Measurements from ENCODE around the gene BDH1.
"Not testable (repeated sequence)": the region's sequence is repeated elsewhere in the genome, so short reads cannot be mapped to it uniquely, and the experiment has no call there.

The BDH1 gene

DNA sequence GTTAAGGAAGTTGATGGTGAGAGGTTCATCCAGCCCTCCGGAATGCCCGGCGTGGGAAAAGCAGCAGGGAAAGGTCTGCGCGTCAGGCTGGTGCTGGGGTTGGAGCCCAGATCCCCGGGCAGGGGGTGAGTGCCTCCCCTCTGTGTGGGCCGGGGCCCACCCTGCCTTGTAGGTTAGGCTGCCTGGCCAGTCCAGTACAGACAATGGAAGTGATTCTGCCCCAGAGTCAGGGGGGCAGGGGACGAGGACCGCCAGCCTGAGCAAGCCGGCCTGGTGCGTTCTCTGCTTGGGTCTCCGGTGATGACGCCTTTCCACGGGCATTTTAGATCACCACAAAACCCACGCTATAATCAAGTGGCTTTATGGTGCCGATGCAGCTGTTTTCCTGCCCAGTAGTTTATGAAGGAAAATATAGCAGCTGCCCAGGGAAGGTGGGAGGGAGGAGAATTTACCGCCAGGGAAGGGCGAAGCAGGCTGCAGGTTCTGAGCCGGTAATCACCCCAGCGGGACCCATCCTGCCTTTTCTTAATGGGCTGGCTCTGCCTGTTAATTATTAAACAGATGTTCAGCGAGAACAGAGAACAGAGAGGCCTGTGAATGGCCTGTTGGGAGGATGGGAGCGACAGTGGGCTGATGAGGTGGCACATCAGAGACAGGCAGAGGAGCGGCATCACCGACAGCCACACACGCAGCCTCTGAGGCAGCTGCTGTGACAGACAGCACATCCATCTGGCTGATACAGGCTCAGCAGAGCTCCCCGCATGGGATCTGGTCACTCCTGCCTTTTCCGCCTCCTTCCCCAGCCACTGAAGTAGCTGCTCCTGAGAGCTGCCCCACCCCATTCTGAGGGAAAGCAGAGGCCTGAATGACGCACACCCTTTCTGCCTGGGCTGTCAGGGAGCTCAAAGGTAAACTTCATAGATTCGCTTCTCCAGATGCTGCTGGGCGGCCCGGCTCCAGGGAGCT, 35.2 kb downstream of the BDH1 start:
- no peak for DNase-seq (ENCODE audit: low read depth in 2 of 2)

DNA sequence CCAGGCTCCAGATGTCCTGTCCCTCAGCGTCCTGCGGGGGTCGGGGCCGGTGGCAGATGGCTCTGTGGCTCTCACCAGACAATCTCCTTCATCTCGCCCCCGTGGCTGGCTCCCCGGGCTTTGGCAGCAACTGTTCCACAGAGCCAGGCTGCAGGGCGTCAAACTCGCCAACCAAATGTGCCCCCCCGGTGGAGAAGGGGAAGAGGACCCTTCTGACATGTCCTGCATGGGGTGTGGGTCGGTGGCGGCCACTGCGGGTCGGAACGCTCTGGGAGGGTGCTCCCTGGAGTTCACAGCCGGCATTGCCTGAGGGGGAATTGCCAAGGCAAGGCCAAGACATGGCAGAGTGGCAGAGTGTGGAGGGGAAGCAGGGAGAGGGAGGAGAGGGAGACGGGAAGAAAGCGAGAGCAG, 36.0 kb downstream of the BDH1 start:
- no peak for DNase-seq (ENCODE audit: low read depth in 2 of 2)

DNA sequence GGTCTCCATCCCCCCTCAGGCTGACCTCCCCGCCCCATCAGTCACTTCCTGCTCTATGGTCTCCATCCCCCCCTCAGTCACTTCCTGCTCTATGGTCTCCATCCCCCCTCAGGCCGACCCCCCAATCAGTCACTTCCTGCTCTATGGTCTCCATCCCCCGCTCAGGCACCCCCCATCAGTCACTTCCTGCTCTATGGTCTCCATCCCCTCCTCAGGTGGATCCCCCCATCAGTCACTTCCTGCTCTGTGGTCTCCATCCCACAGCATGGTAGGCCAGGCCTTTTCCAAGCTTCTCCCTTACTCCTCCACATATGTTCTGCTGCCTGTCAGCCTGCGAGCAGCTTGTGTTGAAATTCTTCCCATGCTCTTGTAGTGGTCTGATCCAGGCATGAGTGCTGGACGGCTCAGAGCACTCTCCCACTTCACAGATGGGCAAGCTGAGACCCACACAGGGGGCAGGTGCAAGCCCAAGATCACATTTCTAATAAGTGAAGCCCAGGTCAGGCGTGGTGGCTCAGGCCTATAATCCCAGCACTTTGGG, 36.8 kb downstream of the BDH1 start:
- DNase-seq (ENCODE audit: low read depth in 2 of 2): no peak

DNA sequence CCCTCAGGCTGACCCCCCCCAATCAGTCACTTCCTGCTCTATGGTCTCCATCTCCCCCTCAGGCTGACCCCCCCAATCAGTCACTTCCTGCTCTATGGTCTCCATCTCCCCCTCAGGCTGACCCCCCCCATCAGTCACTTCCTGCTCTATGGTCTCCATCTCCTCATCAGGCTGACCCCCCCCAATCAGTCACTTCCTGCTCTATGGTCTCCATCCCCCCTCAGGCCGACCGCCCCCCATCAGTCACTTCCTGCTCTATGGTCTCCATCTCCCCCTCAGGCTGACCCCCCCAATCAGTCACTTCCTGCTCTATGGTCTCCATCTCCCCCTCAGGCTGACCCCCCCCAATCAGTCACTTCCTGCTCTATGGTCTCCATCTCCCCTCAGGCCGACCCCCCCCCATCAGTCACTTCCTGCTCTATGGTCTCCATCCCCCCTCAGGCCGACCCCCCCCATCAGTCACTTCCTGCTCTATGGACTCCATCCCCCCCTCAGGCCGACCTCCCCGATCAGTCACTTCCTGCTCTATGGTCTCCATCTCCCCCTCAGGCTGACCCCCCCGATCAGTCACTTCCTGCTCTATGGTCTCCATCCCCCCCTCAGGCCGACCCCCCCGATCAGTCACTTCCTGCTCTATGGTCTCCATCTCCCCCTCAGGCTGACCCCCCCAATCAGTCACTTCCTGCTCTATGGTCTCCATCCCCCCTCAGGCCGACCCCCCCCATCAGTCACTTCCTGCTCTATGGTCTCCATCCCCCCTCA, 37.7 kb downstream of the BDH1 start:
- DNase-seq (ENCODE audit: low read depth in 2 of 2): not testable (repeated sequence)

DNA sequence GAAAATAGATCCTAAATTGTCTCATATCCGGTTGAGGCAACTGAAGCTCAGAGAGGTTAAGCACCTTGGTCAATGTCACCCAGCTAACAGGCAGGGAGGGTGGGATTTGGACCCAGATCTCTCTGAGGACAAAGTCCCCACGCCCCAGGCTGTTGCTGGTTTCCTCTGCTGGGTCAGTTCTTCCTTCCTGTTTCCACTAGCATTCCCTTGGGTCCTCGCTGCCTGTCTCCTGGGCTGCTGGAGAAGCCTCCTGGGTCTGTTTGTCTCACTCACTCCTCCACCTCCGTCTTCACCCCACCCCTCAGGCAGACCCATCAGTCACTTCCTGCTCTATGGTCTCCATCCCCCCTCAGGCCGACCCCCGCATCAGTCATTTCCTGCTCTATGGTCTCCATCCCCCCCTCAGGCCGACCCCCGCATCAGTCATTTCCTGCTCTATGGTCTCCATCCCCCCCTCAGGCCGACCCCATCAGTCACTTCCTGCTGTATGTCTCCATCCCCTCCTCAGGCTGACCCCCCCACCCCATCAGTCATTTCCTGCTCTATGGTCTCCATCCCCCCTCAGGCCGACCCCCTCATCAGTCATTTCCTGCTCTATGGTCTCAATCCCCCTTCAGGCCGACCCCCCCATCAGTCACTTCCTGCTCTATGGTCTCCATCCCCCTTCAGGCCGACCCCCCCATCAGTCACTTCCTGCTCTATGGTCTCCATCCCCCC, 38.7 kb downstream of the BDH1 start:
- not testable (repeated sequence) for DNase-seq (ENCODE audit: low read depth in 2 of 2)

DNA sequence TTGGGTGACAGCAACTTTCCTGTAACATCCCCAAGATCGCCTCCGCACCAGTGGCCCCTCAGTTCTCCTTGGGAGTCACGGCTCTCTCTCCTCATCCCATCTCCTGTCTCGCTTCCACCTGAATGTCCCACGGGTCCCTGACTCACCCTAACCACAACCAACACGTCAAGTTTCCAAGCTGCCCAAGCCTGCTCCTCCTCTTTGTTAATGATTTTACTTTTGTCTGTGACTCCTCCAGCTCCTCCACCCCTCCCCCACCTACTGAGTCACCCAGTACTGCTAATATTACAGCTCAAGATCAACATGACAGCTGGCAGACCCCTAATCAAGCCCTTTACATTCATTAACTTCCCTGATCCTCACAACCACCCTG, 39.3 kb downstream of the BDH1 start:
- DNase-seq (ENCODE audit: low read depth in 2 of 2): peak; percentile 26 to 38

DNA sequence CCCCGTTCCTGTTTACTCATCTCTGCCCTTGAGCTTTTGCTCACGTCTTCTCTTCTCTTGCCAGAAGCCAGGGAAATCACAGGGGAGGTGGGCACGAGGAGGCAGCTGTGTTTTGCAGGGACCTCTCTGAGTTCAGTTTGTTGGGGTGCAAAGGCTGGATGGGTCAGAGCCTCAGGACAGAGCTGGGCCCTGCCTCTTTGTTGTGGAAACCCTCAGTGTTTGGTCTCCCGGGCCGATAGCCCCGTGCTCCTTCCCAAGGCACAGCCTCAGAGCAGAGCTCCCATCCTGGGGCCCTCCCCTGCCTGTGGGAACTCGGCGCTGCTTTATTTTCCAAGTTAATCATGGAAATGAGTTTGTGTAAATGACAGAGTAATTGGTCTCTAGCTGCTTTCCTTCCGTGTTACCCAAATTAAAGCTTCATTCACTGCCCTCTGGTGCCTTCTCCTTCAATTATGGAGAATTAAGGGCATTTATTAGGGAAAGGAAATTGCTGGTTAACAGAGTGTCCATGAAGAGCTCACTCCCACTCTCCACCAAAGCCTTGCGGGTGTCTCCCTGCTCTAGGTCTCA, 40.9 kb downstream of the BDH1 start:
- DNase-seq (ENCODE audit: low read depth in 2 of 2): no peak

DNA sequence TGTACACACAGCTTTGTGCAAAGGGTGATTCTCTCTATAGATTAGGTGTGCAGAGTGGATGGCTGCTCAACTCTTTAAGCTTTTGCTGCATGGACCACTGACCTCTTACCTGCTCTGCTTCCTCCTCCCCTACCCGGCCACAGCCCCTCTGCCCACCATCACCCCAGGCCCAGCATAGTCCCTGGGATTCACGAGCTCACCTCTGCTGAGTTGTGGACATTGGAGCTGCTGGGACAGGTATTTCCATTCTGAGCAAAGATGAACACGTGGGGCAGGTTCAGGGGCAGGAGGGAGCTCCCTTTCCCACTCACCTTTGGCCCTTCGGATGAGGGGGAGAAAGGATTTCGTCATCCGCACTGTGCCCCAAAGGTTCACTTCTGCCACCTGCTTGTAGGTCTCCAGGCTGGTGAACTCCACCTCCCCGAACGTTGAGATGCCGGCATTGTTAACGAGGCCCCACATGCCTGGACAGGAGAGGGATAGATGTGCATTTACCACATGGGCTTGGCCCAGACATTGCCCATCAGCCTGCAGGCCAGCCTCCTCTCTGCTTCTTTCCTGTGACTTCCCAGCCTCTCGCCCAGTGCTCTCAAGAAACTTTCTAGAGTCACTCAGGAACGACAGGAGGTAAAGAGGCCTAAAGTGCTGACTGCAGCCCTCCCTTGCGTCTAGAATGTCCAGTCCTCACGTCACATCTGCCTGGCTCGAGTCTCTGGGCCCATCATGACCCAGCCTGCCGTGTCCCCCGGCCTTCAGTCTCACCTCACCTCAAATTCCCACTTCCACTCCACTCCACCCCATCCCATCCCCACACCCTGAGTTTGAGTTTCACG, 41.6 kb downstream of the BDH1 start:
- no peak for DNase-seq (ENCODE audit: low read depth in 2 of 2)

DNA sequence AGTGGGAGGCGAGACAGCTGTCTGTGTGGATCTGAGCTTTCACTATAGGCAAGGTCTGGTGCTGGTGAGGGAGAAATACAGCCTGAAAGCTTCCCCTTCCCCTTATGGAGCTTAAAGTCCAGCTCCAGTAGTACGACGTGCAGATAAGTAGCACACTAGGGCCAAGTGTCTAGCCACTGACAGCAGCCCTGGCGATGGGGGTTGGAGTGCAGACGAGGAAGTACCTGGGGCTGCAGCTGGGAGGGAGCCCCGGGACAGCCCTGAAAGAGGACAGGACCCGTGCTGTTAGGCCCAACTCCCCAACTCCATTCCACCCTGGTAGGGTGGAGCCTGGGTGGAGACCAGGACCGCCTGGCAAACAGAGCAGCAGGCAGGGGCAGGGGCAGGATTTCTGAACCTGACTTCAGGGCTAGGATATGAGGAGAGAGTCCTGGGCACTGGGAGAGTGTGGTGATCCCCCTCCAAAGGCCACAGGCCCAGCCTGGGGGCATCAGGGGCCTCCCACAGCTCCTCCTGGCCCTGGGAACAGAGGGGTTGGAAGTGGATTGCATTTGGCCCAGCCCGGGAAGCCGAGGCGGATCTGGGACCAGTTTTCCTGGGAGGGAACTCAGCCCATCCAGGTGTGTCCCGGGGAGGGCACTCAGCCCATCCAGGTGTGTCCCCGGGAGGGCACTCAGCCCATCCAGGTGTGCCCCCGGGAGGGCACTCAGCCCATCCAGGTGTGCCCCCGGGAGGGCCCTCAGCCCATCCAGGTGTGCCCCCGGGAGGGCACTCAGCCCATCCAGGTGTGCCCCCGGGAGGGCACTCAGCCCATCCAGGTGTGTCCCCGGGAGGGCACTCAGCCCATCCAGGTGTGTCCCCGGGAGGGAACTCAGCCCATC, 42.8 kb downstream of the BDH1 start:
- DNase-seq (ENCODE audit: low read depth in 2 of 2): no peak

DNA sequence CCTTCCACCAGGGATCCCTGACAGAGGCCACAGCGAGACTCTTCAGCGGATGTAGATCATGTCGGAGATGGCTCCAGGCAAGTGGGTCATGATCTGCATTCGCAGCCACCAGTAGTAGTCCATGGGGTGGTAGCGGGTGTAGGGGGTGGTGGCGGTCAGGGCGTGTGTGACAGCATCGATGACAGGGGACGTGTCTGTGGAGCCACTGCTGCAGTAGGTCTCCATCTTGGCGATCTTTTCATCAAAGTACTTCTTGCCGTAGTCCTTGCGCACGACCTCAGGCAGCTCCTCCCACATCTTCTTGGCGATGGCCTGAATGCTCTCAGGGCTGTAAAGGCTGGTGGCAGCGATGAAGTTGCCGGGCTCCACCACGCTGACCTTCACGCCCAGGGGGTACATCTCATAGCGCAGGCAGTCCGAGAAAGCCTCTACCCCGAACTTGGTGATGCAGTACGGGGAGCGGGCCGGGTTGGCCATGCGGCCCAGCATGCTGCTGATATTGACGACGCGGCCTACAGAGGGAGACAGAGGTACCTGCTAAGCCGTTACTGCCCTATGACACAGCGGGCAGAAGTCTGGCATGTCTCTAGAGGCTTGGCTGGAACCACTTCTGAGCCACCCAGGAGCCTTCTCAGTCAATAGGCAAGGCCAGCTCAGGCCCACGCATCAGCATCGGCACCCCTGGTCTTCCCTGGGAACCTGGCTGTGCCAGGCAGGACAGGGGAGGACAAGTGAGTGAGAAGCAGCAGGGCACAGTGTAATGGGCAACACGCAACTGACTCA, 43.7 kb downstream of the BDH1 start:
- no peak for DNase-seq (ENCODE audit: low read depth in 2 of 2)

DNA sequence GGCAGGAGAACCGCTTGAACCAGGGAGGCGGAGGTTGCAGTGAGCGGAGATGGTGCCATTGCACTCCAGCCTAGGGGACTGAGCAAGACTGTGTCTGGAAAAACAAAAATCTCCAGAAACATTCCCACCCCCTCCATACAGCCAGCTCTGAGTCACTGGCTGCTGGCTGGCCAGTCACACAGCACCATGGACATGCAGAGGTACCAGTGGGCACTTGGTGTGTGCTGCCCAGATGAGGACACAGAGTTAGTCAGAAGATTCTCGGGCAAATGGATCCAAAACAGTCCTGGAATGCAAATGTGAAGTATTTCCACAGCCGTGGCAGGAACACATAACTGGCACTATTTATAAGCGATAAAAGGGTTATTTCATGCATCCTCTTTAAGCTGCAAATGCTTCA, 44.6 kb downstream of the BDH1 start:
- DNase-seq (ENCODE audit: low read depth in 2 of 2): no peak

DNA sequence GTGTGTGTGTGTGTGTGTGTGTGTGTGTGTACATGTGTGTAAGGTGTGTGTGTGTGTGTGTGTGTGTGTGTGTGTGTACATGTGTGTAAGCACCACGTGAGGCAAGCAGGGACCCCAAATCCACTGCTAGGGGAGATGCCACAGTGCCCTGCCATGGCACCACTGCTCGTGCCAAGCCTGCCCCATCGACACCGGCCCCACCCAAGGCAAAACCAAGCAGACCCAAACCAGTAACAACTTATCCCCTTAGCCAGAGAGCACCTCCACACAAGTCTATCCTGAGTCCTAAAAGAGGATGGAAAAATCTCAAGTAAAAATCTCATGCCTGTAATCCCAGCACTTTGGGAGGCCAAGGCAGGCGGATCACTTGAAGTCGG, 45.1 kb downstream of the BDH1 start:
- DNase-seq (ENCODE audit: low read depth in 2 of 2): no peak

DNA sequence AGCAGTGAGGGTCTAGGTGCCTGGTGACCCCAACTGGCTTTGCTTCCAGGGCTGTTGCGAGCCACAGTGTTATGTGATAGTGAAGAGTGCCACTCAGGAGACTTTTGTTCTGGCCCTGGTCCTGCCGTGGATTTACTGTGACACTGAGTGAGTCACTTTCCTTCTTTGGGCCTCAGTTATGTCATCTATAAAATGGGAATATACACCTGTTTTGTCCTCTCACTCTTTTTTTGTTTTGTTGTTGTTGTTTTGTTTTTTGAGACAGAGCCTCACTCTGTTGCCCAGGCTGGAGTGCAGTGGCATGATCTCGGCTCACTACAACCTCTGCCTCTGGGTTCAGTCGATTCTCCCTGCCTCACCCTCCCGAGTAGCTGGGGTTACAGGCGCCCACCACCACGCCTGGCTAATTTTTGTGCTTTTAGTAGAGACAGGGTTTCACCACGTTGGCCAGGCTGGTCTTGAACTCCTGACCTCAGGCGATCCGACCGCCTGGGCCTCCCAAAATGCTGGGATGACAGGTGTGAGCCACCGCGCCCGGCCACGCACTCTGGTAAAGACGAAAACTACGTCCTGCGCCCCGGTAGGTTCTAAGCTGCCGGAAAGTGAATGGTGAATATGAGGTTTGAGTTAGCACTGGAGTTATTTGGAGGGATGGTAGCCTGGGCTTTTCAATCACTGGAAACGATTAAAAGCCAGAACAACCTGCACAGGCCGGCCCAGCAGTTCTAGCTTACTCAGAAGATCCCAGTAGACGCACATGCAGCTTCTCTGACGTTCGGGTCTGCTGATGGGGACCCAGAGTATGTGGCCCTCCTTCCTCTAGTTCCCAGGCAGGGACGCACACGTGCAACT, 46.6 kb downstream of the BDH1 start:
- DNase-seq (ENCODE audit: low read depth in 2 of 2): no peak

DNA sequence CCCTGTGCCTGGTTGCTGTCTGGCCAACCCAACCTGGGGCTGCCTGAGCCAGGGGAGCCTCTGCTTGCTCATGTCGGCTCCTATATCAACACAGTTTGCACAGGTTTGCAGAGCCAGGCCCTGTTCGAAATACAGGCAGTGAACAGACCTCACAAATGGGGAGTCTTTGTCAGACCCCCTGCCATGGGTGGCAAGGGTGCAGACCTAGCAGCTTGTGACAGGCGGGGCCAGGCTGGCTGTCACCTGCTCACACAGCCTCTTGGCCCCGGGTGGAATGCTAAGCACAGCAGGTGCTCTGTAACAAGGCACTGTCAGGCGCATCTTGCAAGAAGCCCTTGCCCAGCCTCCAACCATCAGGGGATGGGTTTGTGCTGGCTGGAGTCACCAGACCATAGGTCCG, 47.3 kb downstream of the BDH1 start:
- DNase-seq (ENCODE audit: low read depth in 2 of 2): no peak

DNA sequence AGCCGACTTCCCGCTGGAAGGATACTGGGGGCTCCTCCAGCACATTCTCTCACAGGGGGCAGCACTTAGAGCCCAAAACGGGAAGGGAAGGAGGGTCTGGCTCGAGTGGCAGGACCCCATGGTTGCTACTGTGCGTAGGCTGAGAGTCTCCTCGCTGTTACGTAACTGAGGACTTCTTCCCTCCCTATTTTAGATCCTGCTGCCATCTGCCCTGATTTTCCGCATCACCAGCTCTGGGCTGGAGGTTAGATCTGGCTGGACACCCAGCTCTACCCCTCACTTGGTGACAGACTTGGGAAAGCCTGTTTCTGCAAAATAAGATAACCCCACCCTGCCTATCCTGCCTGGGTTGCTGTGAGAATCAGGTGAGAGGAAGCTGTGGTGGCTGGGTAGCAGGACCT, 47.7 kb downstream of the BDH1 start:
- DNase-seq (ENCODE audit: low read depth in 2 of 2): no peak

DNA sequence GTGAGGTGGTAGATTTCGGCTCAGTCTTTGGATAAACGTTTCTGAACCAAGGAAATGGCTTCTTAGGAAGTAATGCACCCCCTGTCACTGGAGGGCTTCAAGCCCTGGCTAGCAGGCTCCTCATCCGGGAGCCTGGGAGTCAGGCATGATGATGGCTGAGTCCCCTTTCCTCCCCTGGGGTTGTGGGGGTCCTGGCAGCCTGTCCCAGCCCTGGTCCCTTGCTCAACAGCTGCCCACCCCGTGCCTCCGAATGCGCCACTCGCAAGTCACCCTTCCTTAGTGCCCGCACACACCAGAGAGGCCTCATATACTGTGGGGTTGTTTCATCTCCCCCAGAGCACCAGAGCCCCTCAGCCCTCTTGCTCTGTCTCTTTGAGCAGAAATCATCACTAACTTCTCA, 48.2 kb downstream of the BDH1 start:
- no peak for DNase-seq (ENCODE audit: low read depth in 2 of 2)

DNA sequence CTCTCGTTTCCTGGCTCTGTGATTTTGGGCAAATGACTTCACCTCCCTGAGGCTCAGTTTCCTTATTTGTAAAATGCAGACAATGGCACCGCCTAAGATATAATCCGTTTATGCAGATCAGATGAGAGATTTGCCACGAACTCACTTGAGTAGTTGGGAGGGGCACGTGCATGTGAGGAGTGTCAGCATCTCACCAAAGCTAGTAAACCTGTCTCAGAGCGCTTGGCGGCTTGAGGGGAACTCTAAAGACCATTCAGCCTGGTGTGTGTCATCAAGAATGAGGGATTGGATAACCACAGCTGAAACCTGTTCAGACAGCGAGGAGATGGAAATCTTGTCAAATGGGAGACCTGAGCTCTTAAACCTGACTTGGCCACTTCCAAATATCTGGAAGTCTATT, 48.7 kb downstream of the BDH1 start:
- DNase-seq (ENCODE audit: low read depth in 2 of 2): no peak
